Measurements from ENCODE around the gene CD1D. TPM values are rescaled to one million over a fixed set of nuclear protein-coding genes. Genes with fewer than 3 reads are reported as not detected.
"Not testable (repeated sequence)": the region's sequence is repeated elsewhere in the genome, so short reads cannot be mapped to it uniquely, and the experiment has no call there.

The CD1D gene
- total RNA-seq, 1 donor from 2014 or later, result 4.6 TPM

DNA sequence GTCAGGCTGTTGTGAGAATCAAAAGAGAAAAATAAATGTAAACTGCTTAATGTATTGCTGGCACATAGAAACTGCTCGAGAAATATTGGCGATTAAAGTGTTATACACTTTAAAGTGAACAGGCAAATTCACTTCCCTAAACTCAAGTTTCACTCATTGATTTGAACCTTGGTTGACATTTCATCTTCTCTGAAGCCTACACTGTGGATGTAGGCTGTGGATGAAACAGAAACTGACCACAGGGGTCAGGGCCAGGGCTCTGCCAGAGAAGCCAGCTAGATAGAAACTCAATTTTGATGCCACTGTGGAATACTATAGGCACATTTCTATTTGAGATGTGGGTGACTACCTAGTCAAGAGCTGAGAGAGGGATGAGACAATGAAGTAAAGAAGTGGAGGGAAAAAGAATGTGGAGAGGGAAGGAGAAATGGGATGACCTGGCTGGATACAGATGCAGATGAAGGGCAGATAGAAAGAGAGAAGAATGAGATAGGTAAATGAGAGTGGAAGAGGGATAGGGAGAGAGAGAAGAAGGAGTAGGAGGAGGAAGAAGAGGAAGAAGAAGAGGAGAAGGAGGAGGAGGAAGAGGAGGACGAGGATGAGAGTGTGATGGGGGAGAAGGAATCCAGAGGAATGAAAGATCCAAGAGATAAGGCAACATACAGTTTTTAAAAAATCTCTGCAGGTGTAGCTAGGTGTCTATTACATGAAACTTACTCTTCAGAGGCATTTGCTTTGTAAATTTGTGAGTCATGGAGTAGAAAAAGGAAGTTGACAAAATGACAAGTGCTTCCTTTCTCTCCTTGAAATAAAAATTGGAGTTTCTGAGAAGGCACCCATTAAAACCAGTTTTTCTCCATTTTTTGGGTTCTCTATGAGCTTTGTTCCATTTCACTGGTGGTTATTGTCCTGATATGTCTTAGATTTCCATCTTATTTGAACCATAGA, 17.4 kb upstream of the CD1D start:
- DNase-seq (no peak), ATAC-seq (ENCODE audit: low read depth) (peak; percentile 93)
- intact Hi-C loops (cut with micrococcal nuclease), result loop anchor here (1.0 to 2.0 kb wide), 4 partner anchors 9 to 122 kb away; no protein-coding TSS in a partner anchor
- CTCF ChIA-PET, result interaction anchor here (0.9 to 3.3 kb wide), 7 partner anchors 9 to 169 kb away, joined by 4 to 19 read pairs (median 9); partner anchors contain the start of genes CD1B and CD1D
- TF ChIP-seq, protein P1, sequence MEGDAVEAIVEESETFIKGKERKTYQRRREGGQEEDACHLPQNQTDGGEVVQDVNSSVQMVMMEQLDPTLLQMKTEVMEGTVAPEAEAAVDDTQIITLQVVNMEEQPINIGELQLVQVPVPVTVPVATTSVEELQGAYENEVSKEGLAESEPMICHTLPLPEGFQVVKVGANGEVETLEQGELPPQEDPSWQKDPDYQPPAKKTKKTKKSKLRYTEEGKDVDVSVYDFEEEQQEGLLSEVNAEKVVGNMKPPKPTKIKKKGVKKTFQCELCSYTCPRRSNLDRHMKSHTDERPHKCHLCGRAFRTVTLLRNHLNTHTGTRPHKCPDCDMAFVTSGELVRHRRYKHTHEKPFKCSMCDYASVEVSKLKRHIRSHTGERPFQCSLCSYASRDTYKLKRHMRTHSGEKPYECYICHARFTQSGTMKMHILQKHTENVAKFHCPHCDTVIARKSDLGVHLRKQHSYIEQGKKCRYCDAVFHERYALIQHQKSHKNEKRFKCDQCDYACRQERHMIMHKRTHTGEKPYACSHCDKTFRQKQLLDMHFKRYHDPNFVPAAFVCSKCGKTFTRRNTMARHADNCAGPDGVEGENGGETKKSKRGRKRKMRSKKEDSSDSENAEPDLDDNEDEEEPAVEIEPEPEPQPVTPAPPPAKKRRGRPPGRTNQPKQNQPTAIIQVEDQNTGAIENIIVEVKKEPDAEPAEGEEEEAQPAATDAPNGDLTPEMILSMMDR (IDR thresholded peaks at IDR 0.05), result no peak
- peak overlapping the region; percentile 68 for H3K4me3 Mint-ChIP-seq
- H3K27ac Mint-ChIP-seq, result peak overlapping the region; percentile 74
- H3K36me3 Mint-ChIP-seq (ENCODE audit: low read depth), result no peaks in the 10 kb centered on the region
- no peaks in the 10 kb centered on the region for H3K27me3 Mint-ChIP-seq
- POLR2A ChIA-PET, result interaction anchor here (1.1 to 3.0 kb wide), 8 partner anchors 9 to 905 kb away, joined by 3 to 21 read pairs (median 6); no protein-coding TSS in a partner anchor
- H3K9me3 Mint-ChIP-seq, result no peaks in the 10 kb centered on the region
- H3K4me1 Mint-ChIP-seq, result peaks cover 57% of the 10 kb centered on the region

DNA sequence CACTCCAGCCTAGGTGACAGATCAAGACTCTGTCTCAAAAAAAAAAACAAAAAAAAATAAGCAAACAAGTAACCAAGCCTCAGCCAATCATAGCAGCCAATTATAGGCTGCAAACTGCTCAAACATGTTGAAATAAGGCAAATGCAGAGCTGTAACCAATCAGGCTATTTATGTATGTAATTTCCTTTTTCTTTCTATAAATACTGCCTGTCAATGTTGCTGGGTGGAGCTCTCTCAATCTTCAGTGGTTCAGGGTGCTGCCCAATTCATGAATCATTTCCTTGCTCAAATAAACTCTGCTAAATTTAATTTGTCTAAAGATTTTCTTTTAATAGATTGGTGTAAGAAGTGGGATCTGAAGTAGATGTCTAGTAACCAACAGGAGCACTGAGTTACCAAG, 11.6 kb upstream of the CD1D start:
- CTCF ChIA-PET, result interaction anchor here (1.0 to 1.1 kb wide), 2 partner anchors 9 to 35 kb away, joined by 3 read pairs; no protein-coding TSS in a partner anchor
- no peak for DNase-seq
- POLR2A ChIA-PET, result no interaction called here
- Mint-ChIP-seq H3K27me3 (no peaks in the 10 kb centered on the region), H3K27ac (no peak overlapping the region), H3K4me3 (no peak overlapping the region), H3K9me3 (peaks cover 4% of the 10 kb centered on the region), H3K36me3 (ENCODE audit: low read depth) (no peaks in the 10 kb centered on the region), H3K4me1 (peaks cover 18% of the 10 kb centered on the region)
- no peak for ATAC-seq (ENCODE audit: low read depth)
- TF ChIP-seq, protein P1 (IDR thresholded peaks at IDR 0.05), result no peak
- intact Hi-C loops (cut with micrococcal nuclease), result no loop called here

DNA sequence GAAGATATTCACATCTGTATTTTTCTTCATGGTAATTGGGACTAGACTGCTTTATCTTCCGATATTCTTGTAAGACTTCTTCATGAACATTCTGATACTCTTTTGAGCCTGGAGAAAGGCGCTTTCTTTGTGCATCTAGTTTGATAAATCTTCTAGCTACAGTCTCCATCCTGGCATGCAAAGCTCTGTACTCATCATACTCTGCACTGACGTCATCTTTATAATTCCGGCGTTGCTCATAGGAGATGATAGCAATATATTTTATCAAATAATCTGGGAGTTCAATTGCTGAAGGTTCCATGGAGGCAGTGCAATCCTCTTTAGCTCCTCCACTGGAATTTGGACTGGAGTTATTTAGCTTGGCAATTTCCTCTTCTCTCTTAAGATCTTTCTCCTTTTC, 4.8 kb upstream of the CD1D start:
- Mint-ChIP-seq H3K27ac (peak overlapping the region; percentile 72), H3K4me1 (peaks cover 61% of the 10 kb centered on the region), H3K4me3 (peak overlapping the region; percentile 78)
- H3K36me3 Mint-ChIP-seq (ENCODE audit: low read depth); H3K27me3 Mint-ChIP-seq; POLR2A ChIA-PET; DNase-seq; H3K9me3 Mint-ChIP-seq; ATAC-seq (ENCODE audit: low read depth): not testable (repeated sequence)
- CTCF ChIA-PET, result interaction anchor here (1.4 to 5.0 kb wide), 2 partner anchors 13 to 51 kb away, joined by 4 to 19 read pairs; no protein-coding TSS in a partner anchor
- intact Hi-C loops (cut with micrococcal nuclease), result loop anchor here (5.0 kb wide), 1 partner anchor 221 kb away; the partner anchor contains the start of gene OR10T2

DNA sequence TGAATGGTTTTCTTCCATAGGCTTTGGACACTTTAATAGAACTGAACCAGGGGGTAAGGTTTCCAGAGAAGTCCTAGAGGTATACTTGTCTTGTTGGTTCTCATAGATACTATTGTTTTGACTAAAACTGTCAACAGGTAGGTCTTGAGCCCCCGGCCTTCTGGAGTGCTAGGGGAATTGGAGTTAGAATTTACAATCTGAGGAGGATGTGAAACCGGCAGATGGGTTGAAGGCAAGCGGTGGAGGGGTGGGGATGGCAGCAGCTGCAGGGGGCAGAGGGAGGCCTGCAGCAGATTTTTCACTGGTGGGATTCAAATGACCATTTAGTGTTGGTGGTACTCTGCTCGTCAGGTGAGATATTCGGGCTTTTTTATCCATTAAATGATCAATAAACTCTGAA, 4.3 kb upstream of the CD1D start:
- Mint-ChIP-seq H3K27ac (peak overlapping the region; percentile 72), H3K4me1 (peaks cover 65% of the 10 kb centered on the region), H3K27me3 (no peaks in the 10 kb centered on the region), H3K4me3 (peak overlapping the region; percentile 78), H3K9me3 (no peaks in the 10 kb centered on the region), H3K36me3 (ENCODE audit: low read depth) (peaks cover 6% of the 10 kb centered on the region)
- POLR2A ChIA-PET, result interaction anchor here (2.2 kb wide), 1 partner anchor 13 kb away, joined by 21 read pairs; no protein-coding TSS in a partner anchor
- no peak for DNase-seq
- TF ChIP-seq, protein P1 (IDR thresholded peaks at IDR 0.05), result no peak
- ATAC-seq (ENCODE audit: low read depth), result no peak
- intact Hi-C loops (cut with micrococcal nuclease), result loop anchor here (5.0 kb wide), 1 partner anchor 221 kb away; the partner anchor contains the start of gene OR10T2
- CTCF ChIA-PET, result interaction anchor here (1.4 to 5.0 kb wide), 2 partner anchors 14 to 51 kb away, joined by 4 to 19 read pairs; no protein-coding TSS in a partner anchor

DNA sequence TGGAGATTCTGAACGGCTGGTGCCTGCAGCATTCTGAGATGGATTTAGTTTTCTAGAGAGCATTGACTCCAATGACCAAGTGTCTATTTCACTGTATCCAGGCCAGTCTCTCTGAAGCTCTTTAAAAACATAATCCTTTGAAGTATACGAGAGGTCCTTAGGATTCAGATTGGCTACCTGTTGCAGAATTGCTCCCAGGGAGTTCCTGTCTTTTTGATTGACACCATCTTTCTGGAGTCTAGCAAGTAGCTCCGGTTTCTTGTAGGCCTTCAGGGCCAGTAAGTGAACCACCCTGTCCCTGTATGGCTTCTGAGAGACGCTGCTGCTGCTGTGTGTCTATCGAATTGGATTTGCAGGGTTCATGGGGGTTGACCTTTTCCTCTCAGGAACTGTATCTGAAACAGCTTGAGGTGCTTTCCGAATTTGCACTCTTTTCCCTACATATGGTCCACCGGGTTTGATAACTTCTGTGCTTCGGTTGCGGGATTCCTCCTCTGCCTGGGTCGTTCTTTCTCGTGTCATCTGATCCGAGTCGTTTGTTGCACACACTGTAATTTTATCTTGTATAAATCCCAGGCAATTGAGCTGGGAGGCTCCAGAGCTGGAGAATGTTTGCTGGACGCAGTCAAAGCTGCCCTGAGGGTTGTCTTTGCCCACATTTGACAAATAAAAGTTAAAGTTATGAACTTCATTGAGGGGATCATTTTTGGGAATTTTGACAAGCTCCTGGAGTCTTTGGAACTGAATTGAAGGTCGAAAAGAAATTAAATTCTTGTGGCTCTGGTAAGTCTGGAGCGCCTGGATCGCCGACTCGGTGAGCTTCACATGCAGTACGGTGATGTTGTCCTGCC, 3.6 kb upstream of the CD1D start:
- H3K4me1 Mint-ChIP-seq, result peaks cover 72% of the 10 kb centered on the region
- CTCF ChIA-PET, result interaction anchor here (1.4 to 5.3 kb wide), 3 partner anchors 14 to 52 kb away, joined by 4 to 41 read pairs (median 19); no protein-coding TSS in a partner anchor
- POLR2A ChIA-PET, result interaction anchor here (1.0 to 2.2 kb wide), 3 partner anchors 9 to 24 kb away, joined by 3 to 21 read pairs (median 4); no protein-coding TSS in a partner anchor
- H3K4me3 Mint-ChIP-seq, result peak overlapping the region; percentile 78
- not testable (repeated sequence) for DNase-seq; ATAC-seq (ENCODE audit: low read depth); H3K27me3 Mint-ChIP-seq; H3K9me3 Mint-ChIP-seq; H3K36me3 Mint-ChIP-seq (ENCODE audit: low read depth)
- H3K27ac Mint-ChIP-seq, result peak overlapping the region; percentile 81
- intact Hi-C loops (cut with micrococcal nuclease), result loop anchor here (5.0 kb wide), 1 partner anchor 220 kb away; the partner anchor contains the start of gene OR10T2

Measured in activated B cell treated with CpG ODN at 0.5 μM for 24 hours (primary cell).